NCI-H1436 treated with DMSO at 0.1 percent for 48 hours (cell line): ENCODE results near the gene IZUMO4.
"Not testable (repeated sequence)": the region's sequence is repeated elsewhere in the genome, so short reads cannot be mapped to it uniquely, and the experiment has no call there.

Source experiments
- DNase-seq: peaks from one replicate; lab custom pipeline; 2025; lab: John Stamatoyannopoulos, UW

The IZUMO4 gene

GRCh38 chr19:2081873-2082810, 14.6 kb upstream of the IZUMO4 start:
- no peak for DNase-seq

DNA sequence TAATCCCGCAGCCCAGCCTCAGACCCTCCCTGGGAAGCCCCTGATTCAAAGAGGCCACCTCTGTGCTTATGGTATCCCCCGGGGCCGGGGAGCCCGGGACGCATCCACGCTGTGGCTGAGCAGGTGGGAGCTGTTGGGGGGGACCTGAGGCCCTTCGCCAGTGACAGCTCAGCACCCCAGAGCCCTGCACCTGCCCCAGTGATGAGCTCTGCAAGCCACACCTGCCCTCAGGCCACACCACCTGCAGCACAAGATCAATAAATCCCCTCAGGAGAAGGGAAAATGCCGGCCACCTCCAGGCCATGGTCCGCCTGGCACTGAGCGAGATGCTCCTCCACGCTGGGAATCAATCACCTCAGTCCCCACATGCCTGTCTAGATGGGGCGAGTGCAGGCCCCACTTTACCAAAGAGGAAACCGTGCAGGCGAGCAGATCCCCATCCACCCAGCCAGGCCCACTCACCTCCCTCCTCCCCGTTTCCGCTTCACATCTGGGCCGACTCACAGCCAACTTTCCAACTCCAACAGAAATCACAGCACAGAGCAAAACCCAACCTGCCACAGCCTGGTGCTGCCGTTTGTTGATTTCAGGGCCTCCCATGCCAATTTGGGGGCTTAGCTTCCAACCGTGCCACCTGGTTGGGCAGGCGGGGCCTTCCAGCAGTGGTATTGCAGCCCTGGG, 13.4 kb upstream of the IZUMO4 start:
- no peak for DNase-seq

DNA sequence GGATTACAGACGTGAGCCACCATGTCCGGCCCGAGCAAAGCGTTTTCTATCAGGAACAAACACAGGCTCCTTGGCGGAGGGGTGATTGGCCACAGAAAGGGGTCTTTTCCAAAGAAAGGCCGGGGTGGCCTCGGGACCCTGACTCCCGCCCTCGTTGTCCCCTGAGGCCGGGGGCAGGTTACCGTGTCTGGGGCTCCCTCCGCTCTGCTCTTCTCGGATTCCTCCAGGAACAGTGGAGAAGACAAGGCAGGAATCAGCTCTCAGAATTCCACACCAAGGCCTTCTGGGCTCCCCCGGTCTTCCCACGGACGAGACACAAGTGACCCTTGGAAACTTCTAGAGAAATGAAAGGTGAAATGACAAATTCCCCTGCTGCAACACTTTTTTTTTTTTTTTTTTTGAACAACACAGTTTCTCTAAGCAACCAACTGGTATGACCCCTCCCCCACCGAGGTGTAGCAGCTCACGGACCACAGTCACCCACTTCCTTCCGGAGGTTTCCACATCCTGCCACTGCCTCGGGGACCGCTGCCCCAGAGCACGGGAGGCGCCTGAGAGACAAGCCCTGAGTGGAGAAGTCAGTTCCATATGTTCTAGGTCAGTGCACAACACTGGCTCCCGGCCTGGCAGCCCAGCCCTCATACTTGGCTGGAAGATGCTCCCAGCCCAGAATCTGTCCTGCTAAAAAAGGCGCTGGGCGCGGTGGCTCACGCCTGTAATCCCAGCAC, 11.6 kb upstream of the IZUMO4 start:
- no peak for DNase-seq

- DNase-seq, result not testable (repeated sequence)
These were observed 9.8 kb upstream of the IZUMO4 start for GRCh38 chr19:2086695-2087620.

GRCh38 chr19:2087621-2088100, 9.1 kb upstream of the IZUMO4 start:
- no peak for DNase-seq

DNA sequence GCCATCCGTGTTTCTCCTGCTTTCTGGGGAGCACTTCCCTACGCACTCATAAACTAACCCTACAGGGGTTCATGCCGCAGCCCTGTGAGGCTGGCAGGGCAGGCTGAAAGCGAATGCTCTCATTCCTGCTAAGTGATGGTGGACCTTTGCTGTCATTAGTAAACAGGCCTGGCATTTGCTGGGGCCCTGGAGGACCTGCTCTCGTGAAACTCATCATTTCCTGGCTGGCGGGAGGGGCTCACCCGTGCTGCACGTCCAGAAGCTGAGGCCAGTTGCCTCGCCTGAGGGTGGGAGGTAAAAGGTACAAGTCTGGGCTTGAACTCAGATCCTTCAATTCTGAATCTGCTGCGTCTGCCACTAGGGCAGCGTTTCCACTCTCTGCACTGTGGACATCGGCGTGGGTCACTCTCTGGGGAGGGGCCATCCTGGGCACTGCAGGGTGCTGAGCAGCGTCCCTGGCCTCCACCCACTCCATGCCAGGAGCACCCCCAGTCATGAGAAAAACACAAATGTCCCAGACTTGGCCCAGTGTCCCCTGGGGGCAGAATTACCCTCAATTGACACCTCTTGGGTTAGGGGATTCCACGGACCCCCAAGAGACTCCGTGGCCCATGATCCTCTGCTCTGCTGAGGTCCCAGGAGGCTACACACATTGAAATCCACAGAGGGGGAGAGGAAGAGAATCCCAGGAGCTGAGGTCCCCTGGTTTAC, 7.6 kb upstream of the IZUMO4 start:
- DNase-seq, result no peak

DNA sequence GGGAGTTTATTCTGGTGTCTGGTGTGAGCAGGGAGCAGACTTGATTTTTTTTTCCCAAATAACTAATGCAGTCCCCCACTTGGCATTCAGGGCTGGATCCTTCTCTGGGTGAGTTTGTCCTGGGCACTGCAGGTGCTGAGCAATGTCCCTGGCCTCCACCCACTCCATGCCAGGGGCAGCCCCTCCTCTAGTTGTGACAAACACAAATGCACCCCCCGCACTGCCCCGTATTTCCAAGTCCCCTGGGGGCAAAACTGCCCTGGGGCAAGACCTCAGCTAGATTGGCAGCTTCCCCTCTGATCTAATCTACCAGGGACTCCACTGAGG, 7.0 kb upstream of the IZUMO4 start:
- DNase-seq, result no peak

GRCh38 chr19:2091926-2092525, 4.7 kb upstream of the IZUMO4 start:
- not testable (repeated sequence) for DNase-seq

GRCh38 chr19:2096034-2096479, 658 bp upstream of the IZUMO4 start, which contains the start of gene MOB3A:
TSS of gene MOB3A (minus strand) at chr19:2096326. CDS start at chr19:2078560, 17,766 bp downstream.
- no peak for DNase-seq

DNA sequence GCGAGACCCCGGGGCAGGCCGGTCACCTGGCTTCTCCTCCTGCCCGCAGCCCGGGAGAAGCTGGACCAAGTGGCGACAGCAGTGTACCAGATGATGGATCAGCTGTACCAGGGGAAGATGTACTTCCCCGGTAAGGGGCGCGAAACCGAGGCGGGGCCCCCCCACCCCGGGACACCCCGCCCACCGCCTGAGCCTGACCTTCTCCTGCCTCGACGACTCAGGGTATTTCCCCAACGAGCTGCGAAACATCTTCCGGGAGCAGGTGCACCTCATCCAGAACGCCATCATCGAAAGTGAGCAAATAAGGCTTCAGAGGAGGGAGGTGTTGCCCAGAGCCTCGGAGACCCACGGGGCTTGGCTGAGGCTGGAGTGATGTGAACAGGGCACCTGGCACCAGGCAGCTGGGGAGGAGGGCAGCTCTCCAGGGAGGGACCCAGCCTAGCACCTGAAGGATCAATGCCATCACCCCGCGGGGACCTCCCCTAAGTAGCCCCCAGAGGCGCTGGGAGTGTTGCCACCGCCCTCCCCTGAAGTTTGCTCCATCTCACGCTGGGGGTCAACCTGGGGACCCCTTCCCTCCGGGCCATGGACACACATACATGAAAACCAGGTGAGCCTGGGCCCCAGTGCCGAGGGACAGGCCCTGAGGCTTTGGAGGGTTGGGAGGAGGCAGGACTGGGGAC, 629 bp downstream of the IZUMO4 start:
- DNase-seq, result no peak

DNA sequence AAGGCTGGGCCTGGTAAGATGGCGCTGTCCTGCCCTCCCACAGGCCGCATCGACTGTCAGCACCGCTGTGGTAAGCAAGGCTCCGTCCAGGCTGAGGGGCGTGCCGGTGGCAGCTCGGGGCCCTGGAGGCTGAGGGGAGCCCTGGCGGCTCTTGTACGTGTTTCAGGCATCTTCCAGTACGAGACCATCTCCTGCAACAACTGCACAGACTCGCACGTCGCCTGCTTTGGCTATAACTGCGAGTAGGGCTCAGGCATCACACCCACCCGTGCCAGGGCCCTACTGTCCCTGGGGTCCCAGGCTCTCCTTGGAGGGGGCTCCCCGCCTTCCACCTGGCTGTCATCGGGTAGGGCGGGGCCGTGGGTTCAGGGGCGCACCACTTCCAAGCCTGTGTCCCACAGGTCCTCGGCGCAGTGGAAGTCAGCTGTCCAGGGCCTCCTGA, 1.2 kb downstream of the IZUMO4 start:
- no peak for DNase-seq

- DNase-seq, result no peak
These were observed 2.4 kb downstream of the IZUMO4 start for GRCh38 chr19:2099054-2099501.

DNA sequence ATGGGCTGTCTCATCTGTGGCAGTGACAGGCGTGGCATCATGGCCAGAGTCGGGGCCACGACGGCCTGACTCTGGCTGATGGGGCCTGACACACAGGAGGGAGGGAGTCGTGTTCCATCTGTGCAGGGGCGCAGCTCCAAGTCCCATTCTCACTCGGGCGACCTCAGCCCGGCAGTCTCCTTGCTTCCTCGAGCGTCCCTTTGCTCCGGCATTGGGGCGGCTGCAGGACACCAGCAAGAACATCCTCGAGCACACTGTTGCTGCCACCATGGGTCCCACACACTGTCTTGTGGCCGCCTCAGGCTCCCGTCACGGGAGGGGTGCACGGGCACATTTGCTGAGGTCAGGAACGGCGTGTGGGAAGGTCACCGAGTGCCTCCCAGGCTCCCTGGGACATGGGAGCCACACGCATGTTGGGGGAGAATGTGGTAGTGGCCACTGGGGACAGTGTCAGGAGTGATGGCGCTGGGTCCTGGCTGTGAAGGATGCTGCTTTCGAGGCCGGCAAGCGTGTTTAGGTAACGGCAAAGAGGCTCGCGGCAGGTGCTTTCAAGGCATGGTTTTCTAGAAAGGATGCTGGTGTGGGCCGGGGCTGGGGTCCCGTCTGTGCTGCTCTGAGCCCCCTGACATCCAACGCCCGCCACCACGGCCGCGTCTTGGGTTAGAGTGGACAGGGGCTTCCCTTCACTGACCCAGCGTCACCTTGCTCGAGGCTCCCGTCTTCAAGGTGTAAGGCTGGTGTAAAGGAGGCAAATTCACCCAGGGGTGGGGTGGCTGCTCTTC, 3.4 kb downstream of the IZUMO4 start:
- DNase-seq, result no peak

DNA sequence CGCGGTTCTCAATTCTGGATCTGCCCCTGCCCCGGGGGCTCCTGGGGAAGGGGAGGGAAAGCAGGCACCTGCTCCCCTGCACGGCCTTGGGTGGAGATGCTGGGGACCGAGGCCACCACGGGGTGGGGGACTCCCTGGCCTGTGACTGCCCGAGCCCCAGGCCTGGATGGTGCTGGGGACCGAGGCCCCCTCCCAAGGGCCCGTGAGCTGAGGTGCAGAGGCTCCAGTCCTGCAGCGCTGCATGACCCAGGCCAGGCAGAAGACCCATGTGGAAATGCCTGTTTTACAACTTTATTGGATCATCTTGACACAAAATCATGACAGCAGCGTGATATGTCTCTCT, 4.0 kb downstream of the IZUMO4 start:
- no peak for DNase-seq

DNA sequence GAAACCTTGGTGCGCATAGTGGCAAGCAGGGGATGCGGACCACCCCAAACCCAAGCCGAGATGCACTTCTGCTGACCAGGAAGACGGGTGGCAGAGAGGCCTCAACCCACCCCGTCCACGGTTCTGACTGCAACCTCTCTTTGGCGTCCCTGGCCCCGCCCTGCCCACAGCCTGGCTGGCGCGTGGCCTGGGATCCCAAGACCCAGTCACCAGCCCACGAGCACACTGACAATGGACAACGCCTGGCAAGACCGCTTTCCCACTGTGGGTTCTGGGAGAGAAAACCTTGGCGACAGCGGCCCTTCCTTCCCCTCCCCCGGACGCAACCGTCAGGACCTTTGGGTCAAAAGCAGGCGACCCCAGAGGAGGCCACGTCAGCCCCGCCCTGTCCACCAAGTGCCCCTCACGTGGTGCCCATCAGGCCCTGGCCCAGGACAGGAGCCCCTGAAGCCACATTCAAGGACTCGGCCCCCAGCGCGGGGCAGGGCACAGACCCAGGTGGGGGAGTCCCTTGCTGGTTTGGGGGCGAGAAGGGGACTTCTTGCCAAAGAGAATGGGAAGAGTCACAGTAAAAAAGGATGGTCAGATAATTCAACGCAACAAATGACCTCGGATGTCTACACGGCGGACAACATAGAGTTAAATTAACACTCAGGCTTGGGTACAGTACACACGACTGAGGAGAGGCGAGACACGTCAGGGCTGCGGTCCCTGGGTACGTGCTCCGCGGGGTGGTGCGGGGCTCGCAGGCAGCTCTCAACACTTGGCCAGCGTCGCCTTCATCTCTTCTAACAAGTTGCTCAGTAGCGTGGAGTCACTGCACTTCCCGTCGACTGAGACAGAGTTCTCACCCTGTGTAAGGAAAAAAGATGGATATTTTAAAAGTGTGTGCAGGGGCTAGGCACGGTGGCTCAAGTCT, 5.0 kb downstream of the IZUMO4 start:
- DNase-seq, result no peak

DNA sequence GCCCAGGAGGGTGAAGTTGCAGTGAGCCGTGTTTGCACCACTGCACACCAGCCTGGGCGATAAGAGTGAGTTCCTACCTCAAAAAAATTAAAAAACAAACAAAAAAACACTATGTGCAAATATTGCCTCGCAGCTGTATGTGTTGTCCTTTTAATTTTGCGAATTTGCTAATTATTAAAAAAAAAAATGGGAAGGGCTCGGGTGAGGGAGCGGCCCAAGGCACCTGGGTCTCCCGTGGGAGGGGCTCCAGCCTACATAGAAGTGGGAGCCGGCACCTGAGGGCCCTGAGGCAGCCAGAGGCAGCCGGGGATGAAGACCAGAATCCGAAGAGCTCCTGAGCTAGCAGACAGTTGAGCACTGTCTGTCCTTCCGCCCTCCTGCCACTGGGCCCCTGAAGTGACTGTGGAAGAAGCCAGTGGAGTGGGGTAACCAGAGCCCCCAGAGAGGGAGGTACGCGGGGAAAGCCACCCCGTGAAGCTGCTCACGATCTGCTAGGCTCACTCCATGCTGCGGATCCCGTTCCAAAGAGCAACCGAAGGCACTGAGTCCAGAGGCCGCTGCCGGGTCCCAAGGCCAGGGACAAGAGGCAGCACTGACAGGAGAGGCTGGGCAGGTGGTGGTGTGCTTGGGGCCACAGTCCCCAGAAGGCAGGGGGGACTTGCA, 6.5 kb downstream of the IZUMO4 start:
- no peak for DNase-seq
